ENCODE data around the gene SLC43A3. TPM values are rescaled to one million over a fixed set of nuclear protein-coding genes. Genes with fewer than 3 reads are reported as not detected.

Gene SLC43A3
- total and polyA plus RNA-seq, 9 of the 15 experiments (the other 6 are each of a cell fraction or from before 2014, with no cell fraction given): 63.7 to 281 (median 139) TPM

- H3K9me3 ChIP-seq (replicated peaks; ENCODE audit: control insufficient read depth, insufficient read depth, low read depth, low read length): no peaks in the 10 kb centered on the region
- H3K79me2 ChIP-seq (ENCODE audit: control insufficient read depth, insufficient read depth, low read length): no peaks in the 10 kb centered on the region
- WGBS (ENCODE audit: insufficient coverage, low coverage, missing lambda C conversion rate): 55% methylated on average over 5 of the region's 5 CpGs
- DNase-seq (ENCODE audit: extremely low read depth in 1 of 4, low spot score in 3 of 4) (no peak), FAIRE-seq (no peak), ATAC-seq (peak; percentile 12; the same call in 2 of the 3 replicates)
- no peak overlapping the region for H3K27ac ChIP-seq (ENCODE audit: extremely low read depth, low read depth, low read length)
- intact Hi-C loops (cut with micrococcal nuclease) (no loop called here), in situ Hi-C loops (cut with MboI) (no loop called here)
- TF ChIP-seq REST (IDR thresholded peaks at IDR 0.05; ENCODE audit: borderline replicate concordance) (peak; percentile 72), REST (CRISPR knock-in tag; IDR thresholded peaks at IDR 0.05; ENCODE audit: low read depth) (no peak), TEAD2 (tag; IDR thresholded peaks at IDR 0.05) (no peak), ZBTB5 (IDR thresholded peaks at IDR 0.05) (no peak)
- H3K27me3 ChIP-seq (ENCODE audit: control insufficient read depth in 2 of 2, insufficient read depth in 2 of 2, low read length in 2 of 2): no peaks in the 10 kb centered on the region
- H3K4me2 ChIP-seq (ENCODE audit: insufficient read depth, low read length): no peak overlapping the region
- POLR2A ChIA-PET: interaction anchor here (0.5 to 1.3 kb wide), 5 partner anchors 9 to 163 kb away, joined by 3 to 6 read pairs (median 3); no protein-coding TSS in a partner anchor
- BruUV-seq (replicated peaks): no TSS peak
- CTCF ChIA-PET (ENCODE audit: low intra/inter-chr PET ratio): no interaction called here
- no peak overlapping the region for H3K4me3 ChIP-seq
- H3K36me3 ChIP-seq (ENCODE audit: control insufficient read depth, insufficient read depth, low read length): peaks cover 3% of the 10 kb centered on the region; the same call in 1 of the 3 replicates
- peak overlapping the region in 1 of 2 experiments; percentile 75; a peak in 2 of 4 replicates for H3K9ac ChIP-seq (ENCODE audit: insufficient read depth in 1 of 2, low read depth in 2 of 2, low read length in 2 of 2)
- no peak overlapping the region for H2AFZ ChIP-seq (ENCODE audit: low read depth, low read length)
- peaks cover 23 to 33% of the 10 kb centered on the region in 2 experiments for H3K4me1 ChIP-seq (replicated peaks in 1 of 2; ENCODE audit: control insufficient read depth in 2 of 2, insufficient read depth in 2 of 2, low read length in 2 of 2)
- no peaks in the 10 kb centered on the region; the same call in 1 of the 2 replicates for H4K20me1 ChIP-seq (replicated peaks; ENCODE audit: control insufficient read depth, insufficient read depth, low read length)
- H3K9me1 ChIP-seq (ENCODE audit: control insufficient read depth, insufficient read depth, low read length): no peaks in the 10 kb centered on the region
Observed at GRCh38 chr11:57474803-57475115, 47.8 kb upstream of the SLC43A3 start.

All from K562 (cell line).